NCI-H774 (cell line): ENCODE measurements around the gene CFAP92.

ENCODE experiments used
- DNase-seq: peaks from one replicate; lab custom pipeline; 2025; lab: John Stamatoyannopoulos, UW

The CFAP92 gene

GRCh38 chr3:128984596-128984995, 9.3 kb downstream of the CFAP92 start:
- no peak for DNase-seq

- no peak for DNase-seq
These were observed 10.4 kb downstream of the CFAP92 start for GRCh38 chr3:128983293-128984069.

GRCh38 chr3:128975276-128975675, 18.6 kb downstream of the CFAP92 start:
- no peak for DNase-seq

- DNase-seq = no peak
These were observed 19.8 kb downstream of the CFAP92 start for GRCh38 chr3:128973988-128974564.

- DNase-seq = peak; percentile 24
These were observed 22.3 kb downstream of the CFAP92 start for GRCh38 chr3:128971421-128972100.

GRCh38 chr3:128970740-128971047, 23.2 kb downstream of the CFAP92 start:
- no peak for DNase-seq

GRCh38 chr3:128969993-128970739, 23.7 kb downstream of the CFAP92 start:
- peak; percentile 14 for DNase-seq

- DNase-seq = no peak
These were observed 26.0 kb downstream of the CFAP92 start for GRCh38 chr3:128967748-128968355.

- no peak for DNase-seq
These were observed 28.1 kb downstream of the CFAP92 start for GRCh38 chr3:128965818-128966217.

GRCh38 chr3:128965280-128965679, 28.6 kb downstream of the CFAP92 start:
- DNase-seq = no peak

- no peak for DNase-seq
These were observed 37.4 kb downstream of the CFAP92 start for GRCh38 chr3:128956440-128956839.

- DNase-seq = peak; percentile 7
These were observed 43.5 kb downstream of the CFAP92 start for GRCh38 chr3:128950223-128950938.

GRCh38 chr3:128949158-128949557, 44.7 kb downstream of the CFAP92 start:
- DNase-seq = no peak

GRCh38 chr3:128946411-128946810, 47.5 kb downstream of the CFAP92 start:
- no peak for DNase-seq

GRCh38 chr3:128945878-128946175, 48.0 kb downstream of the CFAP92 start:
- DNase-seq = no peak

GRCh38 chr3:128945041-128945877, 48.6 kb downstream of the CFAP92 start:
- DNase-seq = no peak

- DNase-seq = no peak
These were observed 51.5 kb downstream of the CFAP92 start for GRCh38 chr3:128942161-128942952.

GRCh38 chr3:128940252-128940651, 53.6 kb downstream of the CFAP92 start:
- DNase-seq = no peak

- no peak for DNase-seq
These were observed 57.5 kb downstream of the CFAP92 start for GRCh38 chr3:128936341-128936740.

GRCh38 chr3:128935922-128936321, 58.0 kb downstream of the CFAP92 start:
- DNase-seq = no peak
